ENCODE results near the gene NABP1.

- TF ChIP-seq CTCF (IDR thresholded peaks at IDR 0.05; ENCODE audit: low read depth, low read length), result no peak
- no peak for TF ChIP-seq POLR2A (IDR thresholded peaks at IDR 0.05; ENCODE audit: extremely low read depth, insufficient read length)
- TF ChIP-seq MAX (IDR thresholded peaks at IDR 0.05; ENCODE audit: low read depth, low read length), result peak; percentile 67
These were observed 1.9 kb upstream of the NABP1 start for GRCh38 chr2:191675807-191676721.

Measured in NB4 (cell line).